ENCODE results near the gene FA2H.

FA2H gene

DNA sequence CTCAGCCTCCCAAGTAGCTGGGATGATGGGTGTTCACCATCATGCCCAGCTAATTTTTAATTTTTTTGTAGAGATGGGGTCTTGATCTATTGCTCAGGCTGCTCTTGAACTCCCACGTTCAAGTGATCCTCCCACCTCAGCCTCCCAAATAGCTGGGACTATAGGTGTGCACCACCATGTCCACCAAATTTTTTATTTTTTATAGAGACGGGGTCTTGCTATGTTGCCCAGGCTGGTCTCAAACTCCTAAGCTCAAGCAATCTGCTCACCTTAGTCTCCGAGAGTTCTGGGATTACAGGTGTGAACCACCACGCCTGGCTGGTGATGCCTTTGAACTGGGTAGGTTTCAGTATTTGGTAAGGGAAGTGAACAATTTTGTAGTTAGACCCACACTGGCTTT, 30.1 kb downstream of the FA2H start:
- TF ChIP-seq SPI1 (IDR thresholded peaks at IDR 0.05; ENCODE audit: borderline replicate concordance, low read depth) (no peak), POLR2AphosphoS5 (IDR thresholded peaks at IDR 0.05; ENCODE audit: low read depth) (no peak), GABPA (IDR thresholded peaks at IDR 0.05; ENCODE audit: low read depth) (no peak), REST (IDR thresholded peaks at IDR 0.05; ENCODE audit: insufficient replicate concordance, low read depth) (no peak)
- TF ChIP-seq, protein P1, sequence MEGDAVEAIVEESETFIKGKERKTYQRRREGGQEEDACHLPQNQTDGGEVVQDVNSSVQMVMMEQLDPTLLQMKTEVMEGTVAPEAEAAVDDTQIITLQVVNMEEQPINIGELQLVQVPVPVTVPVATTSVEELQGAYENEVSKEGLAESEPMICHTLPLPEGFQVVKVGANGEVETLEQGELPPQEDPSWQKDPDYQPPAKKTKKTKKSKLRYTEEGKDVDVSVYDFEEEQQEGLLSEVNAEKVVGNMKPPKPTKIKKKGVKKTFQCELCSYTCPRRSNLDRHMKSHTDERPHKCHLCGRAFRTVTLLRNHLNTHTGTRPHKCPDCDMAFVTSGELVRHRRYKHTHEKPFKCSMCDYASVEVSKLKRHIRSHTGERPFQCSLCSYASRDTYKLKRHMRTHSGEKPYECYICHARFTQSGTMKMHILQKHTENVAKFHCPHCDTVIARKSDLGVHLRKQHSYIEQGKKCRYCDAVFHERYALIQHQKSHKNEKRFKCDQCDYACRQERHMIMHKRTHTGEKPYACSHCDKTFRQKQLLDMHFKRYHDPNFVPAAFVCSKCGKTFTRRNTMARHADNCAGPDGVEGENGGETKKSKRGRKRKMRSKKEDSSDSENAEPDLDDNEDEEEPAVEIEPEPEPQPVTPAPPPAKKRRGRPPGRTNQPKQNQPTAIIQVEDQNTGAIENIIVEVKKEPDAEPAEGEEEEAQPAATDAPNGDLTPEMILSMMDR (IDR thresholded peaks at IDR 0.05; ENCODE audit: insufficient read depth, low read length) = no peak
- Histone ChIP-seq H3K27me3 (ENCODE audit: insufficient read depth, poor library complexity, severe bottlenecking) (no peaks in the 10 kb centered on the region), H3K27ac (replicated peaks) (no peak overlapping the region), H3K4me3 (replicated peaks; ENCODE audit: insufficient read depth, low read length) (no peak overlapping the region)
- DNase-seq (ENCODE audit: low read depth in 1 of 2, low spot score in 1 of 2) = no peak

DNA sequence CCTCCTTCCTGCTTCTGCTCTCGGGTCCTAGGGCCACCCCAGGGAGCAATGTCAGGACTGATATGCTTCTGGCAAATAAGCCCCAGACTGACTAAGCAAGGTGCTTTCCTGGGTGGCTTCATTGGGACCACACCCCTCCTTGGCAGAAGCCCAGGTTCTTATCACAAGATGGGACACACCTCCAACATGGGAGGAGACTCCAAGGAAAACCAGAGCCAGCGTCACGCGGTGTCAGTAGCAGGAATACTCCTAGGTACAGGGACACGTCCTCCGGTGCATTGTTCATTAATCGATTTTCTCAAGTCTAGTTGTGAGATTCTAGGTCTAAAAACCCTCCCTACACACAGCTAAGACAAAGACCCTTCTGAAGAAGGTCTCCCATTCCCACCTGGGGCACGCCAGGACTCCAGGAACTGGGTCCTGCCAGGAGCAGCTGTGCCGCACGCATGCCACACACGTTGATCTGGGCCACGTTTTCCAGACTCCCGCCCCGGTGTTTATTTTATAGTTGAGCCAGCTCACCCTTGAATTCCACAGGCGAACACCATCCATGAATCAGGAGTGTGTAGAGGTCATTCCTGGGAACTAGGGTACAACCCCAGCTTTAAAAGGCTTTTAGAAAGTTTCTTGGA, 30.8 kb downstream of the FA2H start:
- no peak overlapping the region for H3K27ac ChIP-seq (replicated peaks)
- DNase-seq (ENCODE audit: low read depth in 1 of 2, low spot score in 1 of 2) = no peak
- H3K27me3 ChIP-seq (ENCODE audit: insufficient read depth, poor library complexity, severe bottlenecking) = no peaks in the 10 kb centered on the region
- no peak overlapping the region for H3K4me3 ChIP-seq (replicated peaks; ENCODE audit: insufficient read depth, low read length)
- TF ChIP-seq REST (IDR thresholded peaks at IDR 0.05; ENCODE audit: insufficient replicate concordance, low read depth) (no peak), SPI1 (IDR thresholded peaks at IDR 0.05; ENCODE audit: borderline replicate concordance, low read depth) (no peak), POLR2AphosphoS5 (IDR thresholded peaks at IDR 0.05; ENCODE audit: low read depth) (no peak), GABPA (IDR thresholded peaks at IDR 0.05; ENCODE audit: low read depth) (no peak)
- TF ChIP-seq, protein P1 (IDR thresholded peaks at IDR 0.05; ENCODE audit: insufficient read depth, low read length) = no peak

DNA sequence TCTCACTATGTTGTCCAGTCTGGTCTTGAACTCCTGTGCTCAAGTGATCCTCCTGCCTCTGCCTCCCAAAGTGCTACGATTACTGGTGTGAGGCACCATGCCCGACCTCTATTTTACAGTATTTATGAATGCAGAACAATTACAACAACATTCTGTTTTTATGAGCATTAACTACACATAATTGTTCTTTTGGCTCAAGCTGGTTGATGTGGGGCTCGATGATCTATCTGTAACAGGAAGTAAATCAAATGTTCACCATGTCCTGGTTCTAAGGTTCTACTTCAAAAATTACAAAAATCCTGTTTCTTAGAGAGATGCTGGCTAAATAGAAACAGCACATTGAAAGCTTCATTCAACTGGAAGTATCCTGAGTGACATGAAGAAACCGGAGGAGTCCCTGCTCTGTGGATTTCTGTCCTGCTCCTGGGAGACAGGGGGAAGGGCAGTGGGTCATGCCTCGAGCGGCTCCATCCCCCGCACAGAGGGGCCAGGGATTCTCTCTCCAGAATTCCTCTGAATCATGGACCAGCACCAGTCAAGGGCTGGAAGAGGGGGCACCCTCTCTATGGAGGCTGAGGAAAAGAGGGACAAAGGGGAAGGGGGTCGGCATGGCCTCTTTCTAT, 31.5 kb downstream of the FA2H start:
- Histone ChIP-seq H3K4me3 (replicated peaks; ENCODE audit: insufficient read depth, low read length) (no peak overlapping the region), H3K27me3 (ENCODE audit: insufficient read depth, poor library complexity, severe bottlenecking) (no peaks in the 10 kb centered on the region), H3K27ac (replicated peaks) (no peak overlapping the region)
- DNase-seq (ENCODE audit: low read depth in 1 of 2, low spot score in 1 of 2) = no peak
- TF ChIP-seq POLR2AphosphoS5 (IDR thresholded peaks at IDR 0.05; ENCODE audit: low read depth) (no peak), SPI1 (IDR thresholded peaks at IDR 0.05; ENCODE audit: borderline replicate concordance, low read depth) (no peak), REST (IDR thresholded peaks at IDR 0.05; ENCODE audit: insufficient replicate concordance, low read depth) (no peak), GABPA (IDR thresholded peaks at IDR 0.05; ENCODE audit: low read depth) (no peak)
- TF ChIP-seq, protein P1 (IDR thresholded peaks at IDR 0.05; ENCODE audit: insufficient read depth, low read length) = no peak

All from HL-60 (cell line).